ENCODE data around the gene SDK1. TPM values are rescaled to one million over a fixed set of nuclear protein-coding genes. Genes with fewer than 3 reads are reported as not detected.

Gene SDK1
- total and polyA plus RNA-seq, 7 donors, result 0.31 to 2.4 (median 1.3) TPM

DNA sequence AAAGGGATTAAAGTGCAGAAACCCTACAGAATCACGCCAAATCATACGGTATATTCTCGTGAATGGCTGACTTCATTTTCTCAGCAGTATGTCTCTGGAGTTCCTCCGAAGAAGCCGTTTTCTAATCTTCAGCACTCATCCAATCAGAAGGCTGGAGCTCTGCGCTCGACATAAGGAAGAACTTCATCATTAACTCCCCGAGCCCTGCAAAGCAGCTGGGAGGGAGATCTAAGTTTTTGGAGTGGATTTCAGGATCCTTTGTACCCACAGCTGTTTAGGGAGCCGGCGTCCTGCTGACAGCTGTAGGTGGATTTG, 40.7 kb upstream of the SDK1 start:
- peak in 1 of 4 donors; percentile 40 for ATAC-seq
- Histone ChIP-seq H3K4me3 (peak overlapping the region; percentile 62), H3K4me1 (no peaks in the 10 kb centered on the region), H3K27ac (no peak overlapping the region), H3K36me3 (ENCODE audit: insufficient read depth in 1 of 2, low read depth in 1 of 2) (no peaks in the 10 kb centered on the region), H3K27me3 (ENCODE audit: insufficient read depth in 3 of 3, low read length in 2 of 3) (peaks cover 0 to 2% (median 0%) of the 10 kb centered on the region in 3 donors), H3K9me3 (no peaks in the 10 kb centered on the region)
- intact Hi-C loops (cut with DNase I), result no loop called here
- 16 to 21% (median 16%) methylated on average over 10 of the region's 10 CpGs for WGBS, 3 donors
- TF ChIP-seq, protein P1, sequence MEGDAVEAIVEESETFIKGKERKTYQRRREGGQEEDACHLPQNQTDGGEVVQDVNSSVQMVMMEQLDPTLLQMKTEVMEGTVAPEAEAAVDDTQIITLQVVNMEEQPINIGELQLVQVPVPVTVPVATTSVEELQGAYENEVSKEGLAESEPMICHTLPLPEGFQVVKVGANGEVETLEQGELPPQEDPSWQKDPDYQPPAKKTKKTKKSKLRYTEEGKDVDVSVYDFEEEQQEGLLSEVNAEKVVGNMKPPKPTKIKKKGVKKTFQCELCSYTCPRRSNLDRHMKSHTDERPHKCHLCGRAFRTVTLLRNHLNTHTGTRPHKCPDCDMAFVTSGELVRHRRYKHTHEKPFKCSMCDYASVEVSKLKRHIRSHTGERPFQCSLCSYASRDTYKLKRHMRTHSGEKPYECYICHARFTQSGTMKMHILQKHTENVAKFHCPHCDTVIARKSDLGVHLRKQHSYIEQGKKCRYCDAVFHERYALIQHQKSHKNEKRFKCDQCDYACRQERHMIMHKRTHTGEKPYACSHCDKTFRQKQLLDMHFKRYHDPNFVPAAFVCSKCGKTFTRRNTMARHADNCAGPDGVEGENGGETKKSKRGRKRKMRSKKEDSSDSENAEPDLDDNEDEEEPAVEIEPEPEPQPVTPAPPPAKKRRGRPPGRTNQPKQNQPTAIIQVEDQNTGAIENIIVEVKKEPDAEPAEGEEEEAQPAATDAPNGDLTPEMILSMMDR (IDR thresholded peaks at IDR 0.05), result no peak
- no peak for DNase-seq

GRCh38 chr7:3264693-3265339, 36.2 kb upstream of the SDK1 start:
- ATAC-seq (no peak), DNase-seq (no peak)
- WGBS, 3 donors, result 46 to 50% (median 48%) methylated on average over 9 of the region's 9 CpGs
- H3K36me3 ChIP-seq (ENCODE audit: insufficient read depth in 1 of 2, low read depth in 1 of 2), result no peaks in the 10 kb centered on the region
- intact Hi-C loops (cut with DNase I), result no loop called here
- H3K9me3 ChIP-seq, result no peaks in the 10 kb centered on the region
- H3K27me3 ChIP-seq (ENCODE audit: insufficient read depth in 3 of 3, low read length in 2 of 3), result peaks cover 0 to 2% (median 0%) of the 10 kb centered on the region in 3 donors
- H3K4me3 ChIP-seq, result no peak overlapping the region
- TF ChIP-seq, protein P1 (IDR thresholded peaks at IDR 0.05), result no peak
- no peaks in the 10 kb centered on the region for H3K4me1 ChIP-seq
- no peak overlapping the region for H3K27ac ChIP-seq

DNA sequence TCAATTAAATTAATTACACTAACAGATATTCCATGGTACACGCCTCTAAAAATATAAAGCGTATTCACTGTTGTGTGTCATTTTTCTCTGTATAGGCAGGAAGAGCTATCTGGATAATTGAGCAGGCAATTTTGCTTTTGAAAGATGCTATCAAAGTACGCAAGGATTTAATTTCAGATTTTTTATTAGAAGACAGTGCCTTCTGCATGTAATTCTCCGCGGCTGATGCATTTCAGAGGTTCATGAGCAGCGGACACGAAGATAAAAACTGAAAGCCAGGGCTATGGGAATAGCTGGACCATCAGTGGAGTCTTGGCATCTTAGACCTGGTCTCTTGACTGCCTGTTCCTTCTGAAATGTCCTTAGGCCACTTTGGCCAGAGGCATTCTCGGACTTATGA, 35.7 kb upstream of the SDK1 start:
- 82 to 88% (median 87%) methylated on average over 8 of the region's 8 CpGs for WGBS, 3 donors
- DNase-seq, result no peak

GRCh38 chr7:3266240-3266639, 34.8 kb upstream of the SDK1 start:
- Histone ChIP-seq H3K36me3 (ENCODE audit: insufficient read depth in 1 of 2, low read depth in 1 of 2) (no peaks in the 10 kb centered on the region), H3K4me1 (no peaks in the 10 kb centered on the region), H3K9me3 (no peaks in the 10 kb centered on the region), H3K27ac (no peak overlapping the region), H3K27me3 (ENCODE audit: insufficient read depth in 3 of 3, low read length in 2 of 3) (peaks cover 0 to 4% (median 0%) of the 10 kb centered on the region in 3 donors), H3K4me3 (no peak overlapping the region)
- WGBS, 3 donors, result 81 to 86% (median 82%) methylated on average over 4 of the region's 4 CpGs
- intact Hi-C loops (cut with DNase I), result no loop called here
- TF ChIP-seq, protein P1 (IDR thresholded peaks at IDR 0.05), result no peak
- DNase-seq (no peak), ATAC-seq (no peak)

More for the DNA sequence above, 35.7 kb upstream of the SDK1 start:
- Histone ChIP-seq H3K4me1 (no peaks in the 10 kb centered on the region), H3K27ac (no peak overlapping the region), H3K27me3 (ENCODE audit: insufficient read depth in 3 of 3, low read length in 2 of 3) (peaks cover 0 to 2% (median under 1%) of the 10 kb centered on the region in 3 donors), H3K9me3 (no peaks in the 10 kb centered on the region), H3K4me3 (no peak overlapping the region), H3K36me3 (ENCODE audit: insufficient read depth in 1 of 2, low read depth in 1 of 2) (no peaks in the 10 kb centered on the region)
- ATAC-seq, result no peak
- TF ChIP-seq, protein P1 (IDR thresholded peaks at IDR 0.05), result no peak
- intact Hi-C loops (cut with DNase I), result no loop called here

Data from psoas muscle (tissue), 8 donors.